ENCODE data around the gene PDZRN3. TPM values are rescaled to one million over a fixed set of nuclear protein-coding genes. Genes with fewer than 3 reads are reported as not detected.

Gene PDZRN3
- polyA plus RNA-seq, 1 of the 3 experiments (the other 2 are of a cell fraction) = 10.3 TPM

GRCh38 chr3:73364517-73364916, 260.2 kb downstream of the PDZRN3 start (continued):
- TF ChIP-seq YY1 (IDR thresholded peaks at IDR 0.05; ENCODE audit: low read depth) = no peak
- no peak for TF ChIP-seq RAD21 (IDR thresholded peaks at IDR 0.05; ENCODE audit: low read length)
- TF ChIP-seq NRF1 (IDR thresholded peaks at IDR 0.05; ENCODE audit: low read depth, low read length) = no peak
- TF ChIP-seq FOSL2 (IDR thresholded peaks at IDR 0.05; ENCODE audit: borderline replicate concordance, low read depth) = no peak
- no peak for TF ChIP-seq GATA2 (CRISPR knock-in tag; IDR thresholded peaks at IDR 0.05)
- no peak for TF ChIP-seq EP300 (IDR thresholded peaks at IDR 0.05; ENCODE audit: borderline replicate concordance in 1 of 2, low read depth in 1 of 2, low read length in 1 of 2)
- no peak for TF ChIP-seq MXI1 (IDR thresholded peaks at IDR 0.05; ENCODE audit: low read depth, low read length)

GRCh38 chr3:73363093-73363492, 261.6 kb downstream of the PDZRN3 start:
- WGBS (ENCODE audit: low lambda C conversion rate) = 80% methylated on average over 3 of the region's 3 CpGs
- Histone ChIP-seq H3K4me2 (no peak overlapping the region), H3K27me3 (ENCODE audit: insufficient read depth) (no peaks in the 10 kb centered on the region), H3K27ac (ENCODE audit: low read depth in 2 of 2, low read length in 1 of 2) (no peak overlapping the region), H2AFZ (ENCODE audit: low read depth) (no peak overlapping the region), H3K9ac (no peak overlapping the region), H3K9me2 (no peaks in the 10 kb centered on the region), H3F3A (replicated peaks; ENCODE audit: insufficient read depth) (no peaks in the 10 kb centered on the region), H3K36me3 (replicated peaks in 1 of 2; ENCODE audit: control insufficient read depth in 1 of 2, insufficient read depth in 2 of 2, low read length in 1 of 2) (no peaks in the 10 kb centered on the region), H3K9me3 (no peaks in the 10 kb centered on the region), H3K4me3 (ENCODE audit: low read depth in 2 of 2, low read length in 1 of 2) (no peak overlapping the region), H4K20me1 (ENCODE audit: insufficient read depth) (no peaks in the 10 kb centered on the region), H3K4me1 (ENCODE audit: control insufficient read depth in 1 of 2, insufficient read depth in 2 of 2, low read depth in 1 of 2, low read length in 1 of 2) (peaks cover 0 to 12% of the 10 kb centered on the region in 2 experiments; a peak in 1 of 4 replicates), H3K79me2 (ENCODE audit: insufficient read depth) (no peaks in the 10 kb centered on the region)
- DNase-seq = no peak
- ChIA-PET POLR2A (no interaction called here), CTCF (no interaction called here)
- TF ChIP-seq USF2 (IDR thresholded peaks at IDR 0.05; ENCODE audit: borderline replicate concordance, low read depth, low read length) (no peak), REST (IDR thresholded peaks at IDR 0.05; ENCODE audit: low read depth, low read length) (no peak), YY1 (IDR thresholded peaks at IDR 0.05; ENCODE audit: low read depth) (no peak), ZBTB33 (IDR thresholded peaks at IDR 0.05; ENCODE audit: borderline replicate concordance, low read depth) (no peak), RFX5 (IDR thresholded peaks at IDR 0.05; ENCODE audit: low read length) (no peak), CHD2 (IDR thresholded peaks at IDR 0.05; ENCODE audit: low read length, partially characterized antibody) (no peak), CTCF (IDR thresholded peaks at IDR 0.05) (no peak), TEAD4 (IDR thresholded peaks at IDR 0.05; ENCODE audit: borderline replicate concordance, insufficient read depth) (no peak), GATA2 (CRISPR knock-in tag; IDR thresholded peaks at IDR 0.05) (no peak), USF1 (IDR thresholded peaks at IDR 0.05; ENCODE audit: borderline replicate concordance, low read depth) (no peak), PBX3 (IDR thresholded peaks at IDR 0.05) (no peak), EP300 (IDR thresholded peaks at IDR 0.05; ENCODE audit: borderline replicate concordance in 1 of 2, low read depth in 1 of 2, low read length in 1 of 2) (no peak), JUND (IDR thresholded peaks at IDR 0.05) (no peak), IRF3 (IDR thresholded peaks at IDR 0.05; ENCODE audit: low read depth, low read length) (no peak), RCOR1 (IDR thresholded peaks at IDR 0.05; ENCODE audit: low read length) (no peak)

All from SK-N-SH (cell line).